Lung (tissue), 12 donors: ENCODE data around the gene C1GALT1C1. TPM values are rescaled to one million over a fixed set of nuclear protein-coding genes. Genes with fewer than 3 reads are reported as not detected.

ENCODE experiments used
- ATAC-seq: fragments of 200-7000 bp; cut with Tn5 transposase; one replicate; pipeline ENCODE4 v1.9.1; 2020; ENCODE audit warnings: moderate number of reproducible peaks; ENCODE audit not compliant: insufficient read depth, low FRiP score
- DNase-seq, 3 donors: peaks; one replicate each; pipeline ENCODE4 v3.0.0-alpha.2; 2013 to 2017
- H3K27ac ChIP-seq, 2 donors: one replicate each; pipeline ENCODE4 v1.5.1; 2013; ENCODE audit warnings: mild to moderate bottlenecking in 2 of 2, moderate library complexity in 2 of 2, control low read depth in 1 of 2, inconsistent platforms in 1 of 2, low read depth in 1 of 2, low read length in 1 of 2
- H3K27me3 ChIP-seq, 3 donors: one replicate each; pipeline ENCODE4 v1.5.1; 2013; ENCODE audit warnings: low read length in 2 of 3; ENCODE audit not compliant: control insufficient read depth in 3 of 3, insufficient read depth in 3 of 3
- H3K36me3 ChIP-seq, 4 donors: one replicate each; pipeline ENCODE4 v1.5.1; 2013; ENCODE audit warnings: low read length in 4 of 4, mild to moderate bottlenecking in 1 of 4, moderate library complexity in 1 of 4; ENCODE audit not compliant: control insufficient read depth in 4 of 4, insufficient read depth in 4 of 4
- H3K4me1 ChIP-seq, 5 donors: one replicate each; pipeline ENCODE4 v1.5.1; 2013; ENCODE audit warnings: low read length in 5 of 5, mild to moderate bottlenecking in 2 of 5, moderate library complexity in 1 of 5; ENCODE audit not compliant: control insufficient read depth in 5 of 5, insufficient read depth in 5 of 5
- H3K4me3 ChIP-seq: one replicate; pipeline ENCODE4 v1.5.1; 2013; ENCODE audit warnings: mild to moderate bottlenecking, control low read depth, moderate library complexity
- H3K9ac ChIP-seq, 2 donors: one replicate each; pipeline ENCODE4 v1.5.1; 2013; ENCODE audit warnings: low read length in 2 of 2, control low read depth in 1 of 2; ENCODE audit not compliant: insufficient read depth in 1 of 2
- H3K9me3 ChIP-seq, 4 donors: one replicate each; pipeline ENCODE4 v1.5.1; 2013; ENCODE audit warnings: low read length in 3 of 4, mild to moderate bottlenecking in 1 of 4, moderate library complexity in 1 of 4; ENCODE audit not compliant: control insufficient read depth in 4 of 4, insufficient read depth in 3 of 4
- WGBS, 2 donors: extraction: QIAGEN DNeasy Blood & Tissue Kit; methylation state at CpG; one replicate each; pipeline ENCODE4 v1.1.7; 2013; 5-methylcytosine and 5-hydroxymethylcytosine counted together
- polyA plus RNA-seq, 2 donors: library from polyadenylated mRNA; stranded (reverse); fragments of 200-250 nt; gene quantifications; one replicate each; pipeline ENCODE4 v1.2.1, GENCODE V29; 2013
- total RNA-seq, 2 donors: library from RNA; depleted of rRNA in 1 of 2; stranded (reverse); fragments of >200 nt in 1 of 2; gene quantifications; one replicate each; pipeline ENCODE4 v1.2.1, GENCODE V29; 2014 to 2021
- TF ChIP-seq, protein P1 (sequence below): IDR thresholded peaks from 2 replicates; pipeline ENCODE4 v1.5.1; 2012; ENCODE audit warnings: mild to moderate bottlenecking; ENCODE audit errors: control extremely low read depth, extremely low read depth
- donor health status: control.
- donor health status: control.
- donor health status: Bipolar disorder and iron deficiency.
- donor health status: healthy.
- donor health status: DM: yes; HTN: yes; CAD: no.

Gene C1GALT1C1
- total and polyA plus RNA-seq, 4 donors = 19.3 to 31.4 (median 24.1) TPM

DNA sequence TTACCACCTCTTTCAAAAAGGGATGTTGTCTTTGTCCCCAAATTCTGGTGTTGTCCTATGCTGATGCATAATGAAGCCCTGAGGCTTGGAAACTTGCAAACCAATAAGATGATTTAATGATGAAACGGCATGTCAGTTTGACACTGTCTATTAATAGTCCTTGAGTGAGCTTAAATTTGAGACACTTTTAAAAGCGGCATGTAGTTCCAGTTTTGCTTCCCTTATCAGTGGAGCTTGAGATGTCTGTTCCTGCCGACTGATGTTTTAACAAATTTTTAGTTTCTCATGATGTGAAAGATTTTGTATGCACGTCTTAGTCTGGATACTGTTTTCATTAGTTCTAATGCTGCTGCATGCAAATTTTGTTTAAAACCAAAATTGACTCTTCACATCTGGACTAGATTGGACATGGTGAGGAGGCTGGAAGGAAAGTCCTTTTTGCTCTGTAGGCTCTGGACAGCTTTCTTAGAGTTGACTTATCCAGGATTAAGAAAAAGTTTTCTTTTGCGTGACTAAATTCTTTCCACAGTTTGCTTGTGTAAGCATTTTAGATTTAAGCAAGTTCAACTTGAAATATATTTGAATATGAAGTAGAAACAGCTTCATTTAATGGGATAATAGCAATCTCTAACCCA, 11.7 kb downstream of the C1GALT1C1 start:
- H3K4me1 ChIP-seq = no peaks in the 10 kb centered on the region
- no peaks in the 10 kb centered on the region for H3K27me3 ChIP-seq
- TF ChIP-seq, protein P1, sequence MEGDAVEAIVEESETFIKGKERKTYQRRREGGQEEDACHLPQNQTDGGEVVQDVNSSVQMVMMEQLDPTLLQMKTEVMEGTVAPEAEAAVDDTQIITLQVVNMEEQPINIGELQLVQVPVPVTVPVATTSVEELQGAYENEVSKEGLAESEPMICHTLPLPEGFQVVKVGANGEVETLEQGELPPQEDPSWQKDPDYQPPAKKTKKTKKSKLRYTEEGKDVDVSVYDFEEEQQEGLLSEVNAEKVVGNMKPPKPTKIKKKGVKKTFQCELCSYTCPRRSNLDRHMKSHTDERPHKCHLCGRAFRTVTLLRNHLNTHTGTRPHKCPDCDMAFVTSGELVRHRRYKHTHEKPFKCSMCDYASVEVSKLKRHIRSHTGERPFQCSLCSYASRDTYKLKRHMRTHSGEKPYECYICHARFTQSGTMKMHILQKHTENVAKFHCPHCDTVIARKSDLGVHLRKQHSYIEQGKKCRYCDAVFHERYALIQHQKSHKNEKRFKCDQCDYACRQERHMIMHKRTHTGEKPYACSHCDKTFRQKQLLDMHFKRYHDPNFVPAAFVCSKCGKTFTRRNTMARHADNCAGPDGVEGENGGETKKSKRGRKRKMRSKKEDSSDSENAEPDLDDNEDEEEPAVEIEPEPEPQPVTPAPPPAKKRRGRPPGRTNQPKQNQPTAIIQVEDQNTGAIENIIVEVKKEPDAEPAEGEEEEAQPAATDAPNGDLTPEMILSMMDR = no peak
- no peak overlapping the region for H3K27ac ChIP-seq
- no peak overlapping the region for H3K9ac ChIP-seq
- ATAC-seq = no peak
- no peak for DNase-seq
- no peak overlapping the region for H3K4me3 ChIP-seq
- H3K9me3 ChIP-seq = no peaks in the 10 kb centered on the region
- no peaks in the 10 kb centered on the region for H3K36me3 ChIP-seq
- 77 to 83% methylated on average over 5 of the region's 5 CpGs for WGBS, 2 donors

DNA sequence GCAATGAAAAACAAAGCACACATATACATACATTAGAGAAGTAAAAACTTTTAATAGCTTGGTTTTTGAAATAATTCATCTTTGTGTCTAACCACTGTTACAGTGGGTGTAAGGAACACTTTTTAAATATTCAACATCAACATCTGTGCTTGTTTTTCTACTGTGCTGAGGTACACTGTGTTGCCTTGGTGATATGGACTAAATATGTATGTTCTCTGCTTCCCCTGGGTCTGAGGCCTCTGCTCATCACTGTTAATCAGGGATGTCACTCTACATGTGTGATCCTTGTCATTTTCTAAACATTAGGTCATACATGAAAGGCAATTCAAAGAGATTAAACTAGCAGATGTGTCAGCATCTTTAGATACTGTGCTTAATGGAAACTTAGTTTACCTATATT, 15.0 kb downstream of the C1GALT1C1 start:
- Histone ChIP-seq H3K4me3 (no peak overlapping the region), H3K9me3 (no peaks in the 10 kb centered on the region), H3K4me1 (no peaks in the 10 kb centered on the region), H3K36me3 (no peaks in the 10 kb centered on the region), H3K27me3 (no peaks in the 10 kb centered on the region), H3K27ac (no peak overlapping the region), H3K9ac (no peak overlapping the region)
- no peak for ATAC-seq
- DNase-seq = no peak
- TF ChIP-seq, protein P1 = no peak

DNA sequence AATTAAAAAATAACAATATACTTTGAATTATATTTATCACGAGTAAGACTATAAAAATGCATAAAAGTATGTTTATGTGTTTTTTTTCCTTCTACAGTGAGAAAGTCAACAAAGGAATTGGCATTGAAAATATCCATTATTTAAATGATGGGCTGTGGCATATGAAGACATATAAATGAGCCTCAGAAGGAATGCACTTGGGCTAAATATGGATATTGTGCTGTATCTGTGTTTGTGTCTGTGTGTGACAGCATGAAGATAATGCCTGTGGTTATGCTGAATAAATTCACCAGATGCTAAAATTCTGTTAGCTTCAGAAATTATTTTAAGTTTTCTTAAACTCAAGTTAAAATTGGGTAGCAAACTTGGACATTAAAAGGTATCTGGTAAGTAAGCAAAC, 17.8 kb downstream of the C1GALT1C1 start:
- Histone ChIP-seq H3K36me3 (no peaks in the 10 kb centered on the region), H3K9ac (no peak overlapping the region), H3K27me3 (no peaks in the 10 kb centered on the region), H3K9me3 (no peaks in the 10 kb centered on the region), H3K4me3 (no peak overlapping the region), H3K27ac (no peak overlapping the region), H3K4me1 (no peaks in the 10 kb centered on the region)
- no peak for ATAC-seq
- WGBS, 2 donors = 72 to 93% methylated on average over 1 of the region's 1 CpG
- no peak for DNase-seq
- TF ChIP-seq, protein P1 = no peak

DNA sequence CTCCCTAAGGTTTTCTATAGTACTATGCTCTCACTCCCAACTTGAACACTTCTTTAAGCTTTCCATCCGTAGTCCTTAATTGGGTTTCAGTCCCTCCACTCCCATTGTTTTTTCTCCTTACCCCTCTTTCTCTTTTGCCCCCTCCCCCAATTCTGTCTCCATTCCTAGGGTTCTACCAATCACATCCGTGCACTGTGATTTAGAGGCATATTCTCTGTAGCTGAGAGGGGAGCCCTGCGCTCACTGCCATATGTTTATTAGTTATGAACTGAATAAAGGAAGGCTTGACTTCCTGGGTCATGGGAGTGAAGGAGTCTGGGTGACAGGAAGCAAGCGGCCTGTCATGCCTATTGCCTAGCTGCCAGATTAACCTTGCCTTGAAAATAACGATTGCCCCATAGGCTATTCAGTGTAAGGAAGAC, 25.5 kb downstream of the C1GALT1C1 start:
- Histone ChIP-seq H3K36me3 (no peaks in the 10 kb centered on the region), H3K27ac (peak overlapping the region; percentile 82 to 86), H3K4me1 (peaks cover 0 to 8% (median 0%) of the 10 kb centered on the region in 5 donors), H3K4me3 (peak overlapping the region; percentile 44), H3K27me3 (no peaks in the 10 kb centered on the region), H3K9ac (peak overlapping the region; percentile 75 to 82), H3K9me3 (no peaks in the 10 kb centered on the region)
- ATAC-seq (peak; percentile 61), DNase-seq (peak; percentile 31 to 63 (median 62))
- TF ChIP-seq, protein P1 = no peak
- 1 to 25% methylated on average over 5 of the region's 5 CpGs for WGBS, 2 donors
